Endometrium (tissue), 2 donors: ENCODE results near the gene TAOK1.

Experiments used
- FAIRE-seq: peaks from 2 replicates; lab custom pipeline; 2012; peaks lifted over from hg19 to GRCh38; lab: Jason Lieb, UNC
- donor health status: control.
- donor health status: control.

The TAOK1 gene

DNA sequence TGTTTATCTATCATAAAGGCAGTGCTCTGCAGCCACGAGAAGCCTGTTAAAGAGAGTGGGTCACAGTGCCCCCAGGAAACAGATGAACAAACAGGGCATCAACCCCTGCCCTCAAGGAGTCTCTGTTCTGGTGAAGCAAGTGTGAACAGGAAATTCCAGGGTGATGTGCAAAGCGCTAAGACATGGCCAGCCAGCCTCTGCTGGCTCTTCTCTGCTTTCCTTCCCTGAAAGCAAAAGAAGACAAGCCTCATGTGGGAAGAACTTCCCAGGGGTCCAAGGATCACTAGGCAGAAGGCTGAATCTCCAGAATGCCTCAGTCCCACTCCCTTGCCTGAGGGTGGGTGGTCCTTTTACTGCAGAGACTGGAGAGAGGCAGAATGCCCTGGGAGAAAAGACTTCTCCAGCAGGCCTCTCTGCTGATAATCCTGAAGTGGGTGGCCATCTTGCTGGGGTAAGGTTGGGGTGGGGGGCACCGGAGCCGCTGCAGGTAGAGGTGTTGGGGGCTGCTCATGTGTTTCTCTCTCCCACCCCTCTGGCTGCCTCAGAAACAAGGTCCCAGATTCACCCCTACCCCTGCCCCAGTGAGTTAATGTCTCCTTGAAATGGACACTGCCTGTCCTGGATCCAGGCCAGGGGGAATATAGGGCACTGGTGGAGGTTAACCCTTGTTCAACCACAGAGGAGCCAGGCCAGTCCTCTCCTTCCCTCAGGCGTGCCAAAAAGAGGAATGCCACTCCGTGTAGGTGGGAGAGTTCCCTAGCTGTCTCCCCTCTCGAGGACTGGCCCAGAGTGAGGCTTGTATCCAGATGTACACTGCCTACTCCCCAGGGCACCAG, 205.2 kb downstream of the TAOK1 start:
- no peak for FAIRE-seq

DNA sequence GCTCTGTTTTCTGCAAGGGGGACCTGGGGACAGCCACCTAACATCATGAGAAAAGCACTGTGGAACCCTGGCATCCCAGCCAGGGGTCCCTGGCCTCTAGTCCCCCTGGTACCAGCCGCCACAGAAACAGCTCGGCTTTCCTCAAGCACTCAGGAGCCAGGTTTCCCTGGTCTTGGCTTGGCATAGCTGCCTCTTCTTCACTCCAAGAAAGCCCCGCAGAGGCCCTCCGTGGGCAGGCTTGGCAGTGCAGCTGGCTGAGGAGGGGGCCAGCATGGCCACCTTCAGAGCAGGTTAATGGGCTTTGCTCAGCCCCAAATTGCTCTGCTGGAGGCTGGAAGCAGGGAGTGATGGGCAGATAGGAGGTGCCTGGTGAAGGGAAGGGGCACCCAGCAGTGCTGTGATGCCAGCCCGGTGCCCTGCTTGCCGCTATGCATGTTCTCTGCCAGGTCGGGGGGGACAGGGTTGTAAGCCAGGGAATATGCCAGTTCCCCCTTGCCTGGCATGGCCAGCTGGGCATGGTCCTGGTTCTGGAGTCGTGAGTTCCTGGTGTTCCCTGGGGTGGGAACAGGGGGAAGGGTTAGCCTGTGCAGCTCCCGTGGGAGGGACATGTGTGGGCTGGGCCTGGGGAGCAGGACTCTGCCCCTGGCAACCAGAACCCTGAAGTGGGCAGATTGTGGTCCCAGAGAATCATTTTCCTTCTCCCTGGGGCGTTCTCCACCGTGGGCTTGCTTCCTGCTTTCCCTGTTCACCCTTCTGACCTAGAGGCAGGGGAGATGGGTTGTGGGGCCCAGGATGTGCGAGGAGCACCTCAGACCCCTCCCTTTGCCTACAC, 206.0 kb downstream of the TAOK1 start:
- no peak for FAIRE-seq

DNA sequence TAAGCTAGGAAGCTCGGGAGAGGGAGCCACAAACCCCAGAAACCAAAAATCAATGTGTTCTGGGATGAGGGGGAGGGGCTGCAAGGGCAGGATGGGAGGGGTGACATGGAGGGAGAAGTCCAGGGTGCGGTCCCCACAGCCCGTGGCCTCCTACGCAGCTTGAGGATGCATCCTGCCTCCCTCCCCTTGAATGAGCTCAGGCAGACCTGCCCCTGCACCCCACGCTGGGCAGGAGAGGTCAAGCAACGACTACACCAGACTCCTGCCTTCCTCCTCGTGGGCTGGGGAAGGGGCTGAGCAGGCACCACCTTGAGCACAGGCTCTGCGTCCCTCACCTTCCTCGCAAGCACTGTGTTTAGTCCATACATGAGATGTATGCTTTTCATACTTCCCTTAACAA, 206.6 kb downstream of the TAOK1 start:
- FAIRE-seq, result no peak

DNA sequence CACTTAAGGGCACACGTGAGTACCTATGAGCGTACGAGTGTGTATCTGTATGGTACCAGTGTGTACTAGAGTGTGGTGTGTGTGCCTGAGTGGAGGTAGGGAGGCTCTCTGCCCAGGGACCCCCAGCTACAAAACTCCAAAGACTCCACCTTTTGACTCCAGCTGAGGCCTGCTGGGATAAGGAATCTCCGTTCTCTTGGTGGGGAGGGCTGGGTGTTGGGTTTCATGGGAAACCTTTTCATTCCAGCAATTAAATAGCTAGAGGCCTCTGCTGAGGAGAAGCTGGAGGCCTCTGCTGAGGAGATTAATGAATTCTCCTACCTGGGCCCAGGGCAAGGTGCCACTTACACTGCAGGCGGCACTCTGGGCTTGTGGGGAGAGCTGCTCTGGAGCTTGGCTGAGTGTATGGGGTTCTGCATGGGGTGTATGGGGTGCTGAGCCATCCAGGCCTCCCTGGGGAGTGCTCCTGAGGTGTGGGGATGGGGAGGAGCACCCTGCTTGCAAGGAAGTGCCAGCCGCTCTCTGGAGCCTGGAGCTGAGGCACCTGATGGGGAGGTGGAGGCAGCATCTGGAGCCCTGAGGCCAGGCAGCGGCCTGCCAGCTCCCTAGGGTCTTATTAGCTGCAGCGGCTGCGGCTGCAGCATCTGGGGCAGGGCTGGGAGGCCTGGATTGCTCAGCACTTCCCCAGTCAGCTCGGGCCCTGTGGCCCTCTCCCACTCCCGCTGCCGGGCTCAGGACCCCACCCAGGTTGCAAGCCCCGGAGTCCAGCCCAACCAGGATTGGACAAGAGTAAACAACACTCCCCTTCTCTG, 207.4 kb downstream of the TAOK1 start:
- no peak for FAIRE-seq
